ENCODE results near the gene SPTBN5. TPM values are rescaled to one million over a fixed set of nuclear protein-coding genes. Genes with fewer than 3 reads are reported as not detected.

Gene SPTBN5
- total RNA-seq, 2 donors from 2014 or later, result 2.0 to 2.8 TPM

GRCh38 chr15:41853831-41854230, 40.0 kb downstream of the SPTBN5 start:
- no peak overlapping the region for H3K27ac Mint-ChIP-seq
- WGBS, 2 experiments (ENCODE audit: insufficient coverage in 1 of 2, insufficient read length in 1 of 2), result 88 to 94% methylated on average over 8 to 10 of the region's 10 CpGs
- Histone ChIP-seq H3K9ac (ENCODE audit: extremely low read depth, low read length, poor library complexity, severe bottlenecking) (no peak overlapping the region), H3K36me3 (ENCODE audit: control insufficient read depth, insufficient read depth, low read length) (no peaks in the 10 kb centered on the region), H3K27me3 (ENCODE audit: control insufficient read depth, insufficient read depth, low read length, poor library complexity, severe bottlenecking) (no peaks in the 10 kb centered on the region), H3K27ac (ENCODE audit: low read depth, low read length) (no peak overlapping the region), H3K9me3 (ENCODE audit: control insufficient read depth, low read length) (no peaks in the 10 kb centered on the region), H3K4me3 (ENCODE audit: low read length) (no peak overlapping the region), H3K4me1 (ENCODE audit: control insufficient read depth, insufficient read depth, low read length) (no peaks in the 10 kb centered on the region)
- TF ChIP-seq CTCF (conservative IDR thresholded peaks at IDR 0.05), result no peak
- H3K27me3 Mint-ChIP-seq (ENCODE audit: insufficient read depth), result peaks cover 1% of the 10 kb centered on the region
- DNase-seq, result no peak
- H3K36me3 Mint-ChIP-seq (ENCODE audit: low read depth), result peaks cover 2% of the 10 kb centered on the region
- no peak overlapping the region for H3K4me3 Mint-ChIP-seq
- H3K9me3 Mint-ChIP-seq, result no peaks in the 10 kb centered on the region
- H3K4me1 Mint-ChIP-seq, result peaks cover 3% of the 10 kb centered on the region

- Mint-ChIP-seq H3K4me3 (no peak overlapping the region), H3K27me3 (ENCODE audit: insufficient read depth) (peaks cover 1% of the 10 kb centered on the region), H3K36me3 (ENCODE audit: low read depth) (peaks cover 8% of the 10 kb centered on the region), H3K4me1 (peaks cover 3% of the 10 kb centered on the region), H3K27ac (no peak overlapping the region), H3K9me3 (no peaks in the 10 kb centered on the region)
- Histone ChIP-seq H3K27ac (ENCODE audit: low read depth, low read length) (no peak overlapping the region), H3K27me3 (ENCODE audit: control insufficient read depth, insufficient read depth, low read length, poor library complexity, severe bottlenecking) (no peaks in the 10 kb centered on the region), H3K9ac (ENCODE audit: extremely low read depth, low read length, poor library complexity, severe bottlenecking) (no peak overlapping the region), H3K4me3 (ENCODE audit: low read length) (no peak overlapping the region), H3K4me1 (ENCODE audit: control insufficient read depth, insufficient read depth, low read length) (no peaks in the 10 kb centered on the region), H3K9me3 (ENCODE audit: control insufficient read depth, low read length) (no peaks in the 10 kb centered on the region), H3K36me3 (ENCODE audit: control insufficient read depth, insufficient read depth, low read length) (no peaks in the 10 kb centered on the region)
- DNase-seq, result peak; percentile 71
- TF ChIP-seq CTCF (conservative IDR thresholded peaks at IDR 0.05), result no peak
- 74 to 85% methylated on average over 3 to 17 of the region's 17 CpGs for WGBS, 2 experiments (ENCODE audit: insufficient coverage in 1 of 2, insufficient read length in 1 of 2)
Observed at GRCh38 chr15:41852736-41853590, 40.9 kb downstream of the SPTBN5 start.

- DNase-seq, result no peak
- Mint-ChIP-seq H3K4me1 (peaks cover 3% of the 10 kb centered on the region), H3K9me3 (no peaks in the 10 kb centered on the region), H3K36me3 (ENCODE audit: low read depth) (peaks cover 15% of the 10 kb centered on the region), H3K4me3 (no peak overlapping the region), H3K27me3 (ENCODE audit: insufficient read depth) (peaks cover 1% of the 10 kb centered on the region), H3K27ac (no peak overlapping the region)
- H3K27ac ChIP-seq (ENCODE audit: low read depth, low read length), result no peak overlapping the region
- H3K36me3 ChIP-seq (ENCODE audit: control insufficient read depth, insufficient read depth, low read length), result no peaks in the 10 kb centered on the region
- no peak overlapping the region for H3K9ac ChIP-seq (ENCODE audit: extremely low read depth, low read length, poor library complexity, severe bottlenecking)
- no peaks in the 10 kb centered on the region for H3K27me3 ChIP-seq (ENCODE audit: control insufficient read depth, insufficient read depth, low read length, poor library complexity, severe bottlenecking)
- no peaks in the 10 kb centered on the region for H3K4me1 ChIP-seq (ENCODE audit: control insufficient read depth, insufficient read depth, low read length)
- 89% methylated on average over 8 of the region's 8 CpGs; no CpG with 5 or more reads in 1 of the 2 experiments for WGBS, 2 experiments (ENCODE audit: insufficient coverage in 1 of 2, insufficient read length in 1 of 2)
- TF ChIP-seq CTCF (conservative IDR thresholded peaks at IDR 0.05), result no peak
- H3K9me3 ChIP-seq (ENCODE audit: control insufficient read depth, low read length), result no peaks in the 10 kb centered on the region
- no peak overlapping the region for H3K4me3 ChIP-seq (ENCODE audit: low read length)
Observed at GRCh38 chr15:41851755-41852370, 42.0 kb downstream of the SPTBN5 start.
